Aorta (tissue), 5 donors: ENCODE results near the gene SMO. TPM values are rescaled to one million over a fixed set of nuclear protein-coding genes. Genes with fewer than 3 reads are reported as not detected.

ENCODE experiments used
- ATAC-seq: fragments of 200-7000 bp; cut with Tn5 transposase; one replicate; pipeline ENCODE4 v1.9.1; 2022; ENCODE audit warnings: moderate library complexity; ENCODE audit not compliant: low FRiP score
- DNase-seq, 2 donors: peaks; one replicate each; pipeline ENCODE4 v3.0.0-alpha.2; 2020
- H3K27ac ChIP-seq, 2 donors: one replicate each; pipeline ENCODE4 v1.5.1; 2013; ENCODE audit warnings: low read length in 2 of 2, mild to moderate bottlenecking in 2 of 2, moderate library complexity in 2 of 2, control low read depth in 1 of 2, inconsistent platforms in 1 of 2, low read depth in 1 of 2
- H3K27me3 ChIP-seq, 2 donors: one replicate each; pipeline ENCODE4 v1.6.1; 2013; ENCODE audit warnings: control low read depth in 1 of 2, low read length in 1 of 2, mild to moderate bottlenecking in 1 of 2, moderate library complexity in 1 of 2; ENCODE audit not compliant: insufficient read depth in 2 of 2, control insufficient read depth in 1 of 2
- H3K36me3 ChIP-seq, 2 donors: one replicate each; pipeline ENCODE4 v1.6.1; 2013; ENCODE audit warnings: control low read depth in 1 of 2, low read length in 1 of 2, mild to moderate bottlenecking in 1 of 2; ENCODE audit not compliant: insufficient read depth in 2 of 2, control insufficient read depth in 1 of 2
- H3K4me1 ChIP-seq, 2 donors: one replicate each; pipeline ENCODE4 v1.6.1; 2013; ENCODE audit warnings: low read length in 2 of 2, control low read depth in 1 of 2, mild to moderate bottlenecking in 1 of 2, moderate library complexity in 1 of 2; ENCODE audit not compliant: insufficient read depth in 2 of 2, control insufficient read depth in 1 of 2
- H3K4me3 ChIP-seq, 2 donors: one replicate each; pipeline ENCODE4 v1.5.1; 2013; ENCODE audit warnings: low read length in 2 of 2, control low read depth in 1 of 2, mild to moderate bottlenecking in 1 of 2
- H3K9me3 ChIP-seq: one replicate; pipeline ENCODE4 v1.6.1; 2013; ENCODE audit warnings: mild to moderate bottlenecking, low read length; ENCODE audit not compliant: control insufficient read depth
- WGBS, 2 donors: extraction: QIAGEN DNeasy Blood & Tissue Kit; methylation state at CpG; one replicate each; pipeline ENCODE4 v1.1.7; 2013; 5-methylcytosine and 5-hydroxymethylcytosine counted together
- intact Hi-C, 2 donors: fragments of 100-400 bp; cut with DNase I; formaldehyde crosslinking; loops; one replicate each; pipeline versions ENCODE4 v1.14.2 to v1.15.0; 2022
- polyA plus RNA-seq, 2 donors: library from polyadenylated mRNA; stranded (reverse); fragments of 200-250 nt; gene quantifications; one replicate each; pipeline ENCODE4 v1.2.3, GENCODE V29; 2013
- total RNA-seq, 2 donors: library from RNA; stranded (reverse); fragmentation: NEBNext Ultra II Directional; extraction: Animal tissue kit (Norgen Biotek cat#: 25700); gene quantifications; one replicate each; pipeline ENCODE4 v1.2.1, GENCODE V29; 2021
- donor health status: healthy with polysubstance abuse.
- donor health status: Bipolar disorder and iron deficiency.
- donor health status: DM: no; HTN: no; CAD: no.
- donor health status: DM: no; HTN: no; CAD: no.
- donor health status: DM: yes; HTN: yes; CAD: no.

The SMO gene
- total and polyA plus RNA-seq, 4 donors, result 2.9 to 17.6 (median 10.3) TPM

DNA sequence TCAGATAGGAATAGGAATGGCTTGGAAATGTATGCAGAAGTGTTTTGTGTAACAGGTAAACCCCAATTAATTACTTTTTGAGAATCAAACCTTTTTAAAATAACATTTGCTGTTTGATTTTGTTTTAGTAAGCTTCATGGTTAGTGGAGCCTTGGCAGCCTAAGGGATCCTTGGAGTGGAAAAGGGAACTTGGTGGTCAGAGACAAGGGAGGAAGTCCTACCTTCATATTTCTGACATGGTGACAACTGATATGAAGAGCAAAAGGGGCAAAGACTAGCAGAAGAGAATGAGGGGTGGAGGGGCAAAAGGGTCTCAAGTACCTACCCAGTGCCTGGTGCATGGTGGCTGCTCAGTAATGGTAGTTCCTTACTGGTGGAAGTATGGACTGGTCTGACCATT, 68.7 kb downstream of the SMO start:
- no peak for DNase-seq
- Histone ChIP-seq H3K4me3 (no peak overlapping the region), H3K27me3 (no peaks in the 10 kb centered on the region), H3K9me3 (no peaks in the 10 kb centered on the region), H3K4me1 (no peaks in the 10 kb centered on the region), H3K27ac (no peak overlapping the region), H3K36me3 (no peaks in the 10 kb centered on the region)
- no peak for ATAC-seq
- intact Hi-C loops, result no loop called here

- ATAC-seq, result no peak
- no peaks in the 10 kb centered on the region for H3K36me3 ChIP-seq
- no peaks in the 10 kb centered on the region for H3K27me3 ChIP-seq
- H3K9me3 ChIP-seq, result no peaks in the 10 kb centered on the region
- no peak for DNase-seq
- WGBS, 2 donors, result 70 to 78% methylated on average over 4 of the region's 4 CpGs
- no peaks in the 10 kb centered on the region for H3K4me1 ChIP-seq
- no peak overlapping the region for H3K4me3 ChIP-seq
- intact Hi-C loops, result no loop called here
- no peak overlapping the region for H3K27ac ChIP-seq
Observed at GRCh38 chr7:129258649-129259389, 70.4 kb downstream of the SMO start.

GRCh38 chr7:129262324-129262723, 73.9 kb downstream of the SMO start:
- H3K4me3 ChIP-seq, result no peak overlapping the region
- no peaks in the 10 kb centered on the region for H3K9me3 ChIP-seq
- no peak overlapping the region for H3K27ac ChIP-seq
- no peaks in the 10 kb centered on the region for H3K36me3 ChIP-seq
- no peaks in the 10 kb centered on the region for H3K27me3 ChIP-seq
- no peaks in the 10 kb centered on the region for H3K4me1 ChIP-seq
- DNase-seq (no peak), ATAC-seq (no peak)
- intact Hi-C loops, result no loop called here
- 78 to 85% methylated on average over 2 of the region's 2 CpGs for WGBS, 2 donors

Other genes with a start within 250 kb of the SMO start
- gene TNPO3, start 133.5 kb upstream of the SMO start, total RNA-seq, result 10 to 100 TPM; 27.2 to 31.4 TPM
- 10 to 100 TPM; 10.5 to 13.2 TPM for gene TNPO3, start 133.5 kb upstream of the SMO start, polyA plus RNA-seq
- gene TSPAN33, start 43.9 kb upstream of the SMO start, total RNA-seq, result 10 to 100 TPM in 1 of 2 donors, 1 to 10 TPM in 1; 8.3 to 16.5 TPM
- gene TSPAN33, start 43.9 kb upstream of the SMO start, polyA plus RNA-seq, result 1 to 10 TPM; 2.5 to 6.9 TPM
- gene AHCYL2, start 36.4 kb downstream of the SMO start, total RNA-seq, result 10 to 100 TPM; 12.0 to 19.9 TPM
- 1 to 10 TPM; 7.9 to 9.8 TPM for gene AHCYL2, start 36.4 kb downstream of the SMO start, polyA plus RNA-seq
- 1 to 10 TPM in 1 of 2 donors, under 1 TPM in 1; 0.58 to 1.3 TPM for gene STRIP2, start 245.8 kb downstream of the SMO start, total RNA-seq
- gene STRIP2, start 245.8 kb downstream of the SMO start, polyA plus RNA-seq, result under 1 TPM; 0.10 to 0.13 TPM